ENCODE measurements around the gene LBHD2.

Gene LBHD2

DNA sequence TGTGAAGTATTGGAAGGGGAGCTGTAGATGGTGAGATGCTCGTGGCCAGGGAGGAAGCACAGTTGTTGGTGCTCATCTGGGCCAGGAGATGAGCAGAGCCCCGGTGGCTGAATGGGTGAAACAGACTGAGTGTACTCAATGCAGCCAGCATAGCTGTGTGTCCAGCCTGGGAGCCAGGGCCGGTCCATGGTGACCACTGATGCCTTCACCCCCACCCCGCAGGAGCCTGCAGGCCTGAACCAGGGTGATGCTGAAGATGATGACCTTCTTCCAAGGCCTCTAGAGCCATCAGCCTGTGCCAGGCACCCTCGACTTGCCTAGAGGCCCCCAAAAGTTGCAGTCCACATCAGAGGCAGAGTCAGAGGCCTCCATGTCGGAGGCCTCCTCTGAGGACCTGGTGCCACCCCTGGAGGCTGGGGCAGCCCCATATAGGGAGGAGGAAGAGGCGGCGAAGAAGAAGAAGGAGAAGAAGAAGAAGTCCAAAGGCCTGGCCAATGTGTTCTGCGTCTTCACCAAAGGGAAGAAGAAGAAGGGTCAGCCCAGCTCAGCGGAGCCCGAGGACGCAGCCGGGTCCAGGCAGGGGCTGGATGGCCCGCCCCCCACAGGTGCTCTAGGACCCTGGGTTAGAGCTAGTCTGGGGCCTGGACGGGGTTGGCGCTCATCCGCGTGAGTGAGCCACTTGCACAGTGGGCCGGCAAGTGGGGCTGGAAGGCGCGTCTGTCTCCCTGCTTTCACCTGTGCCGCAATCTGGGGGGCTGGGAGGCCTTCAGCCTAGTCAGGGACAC lies 42.3 kb downstream of the LBHD2 start:
- ATAC-seq = no peak
- no peak overlapping the region for H3K4me3 Mint-ChIP-seq
- H3K9me3 Mint-ChIP-seq = no peaks in the 10 kb centered on the region
- H3K4me1 Mint-ChIP-seq = peaks cover 6% of the 10 kb centered on the region
- H3K36me3 Mint-ChIP-seq = no peaks in the 10 kb centered on the region
- no peak overlapping the region for H3K27ac Mint-ChIP-seq
- DNase-seq (ENCODE audit: low spot score in 2 of 2) = no peak

DNA sequence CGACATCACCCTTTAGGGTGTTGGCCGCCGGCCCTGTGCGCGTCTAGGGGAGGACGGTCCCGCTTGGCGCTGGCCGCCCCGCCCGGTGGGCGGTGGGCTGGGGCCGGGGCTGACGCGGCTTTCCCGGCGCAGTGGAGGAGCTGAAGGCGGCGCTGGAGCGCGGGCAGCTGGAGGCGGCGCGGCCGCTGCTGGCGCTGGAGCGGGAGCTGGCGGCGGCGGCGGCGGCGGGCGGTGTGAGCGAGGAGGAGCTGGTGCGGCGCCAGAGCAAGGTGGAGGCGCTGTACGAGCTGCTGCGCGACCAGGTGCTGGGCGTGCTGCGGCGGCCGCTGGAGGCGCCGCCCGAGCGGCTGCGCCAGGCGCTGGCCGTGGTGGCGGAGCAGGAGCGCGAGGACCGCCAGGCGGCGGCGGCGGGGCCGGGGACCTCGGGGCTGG lies 42.9 kb downstream of the LBHD2 start:
- H3K27ac Mint-ChIP-seq = no peak overlapping the region
- H3K4me1 Mint-ChIP-seq = peaks cover 6% of the 10 kb centered on the region
- ATAC-seq (no peak), DNase-seq (ENCODE audit: low spot score in 2 of 2) (no peak)
- H3K9me3 Mint-ChIP-seq = no peaks in the 10 kb centered on the region
- H3K36me3 Mint-ChIP-seq = no peaks in the 10 kb centered on the region
- H3K4me3 Mint-ChIP-seq = no peak overlapping the region

DNA sequence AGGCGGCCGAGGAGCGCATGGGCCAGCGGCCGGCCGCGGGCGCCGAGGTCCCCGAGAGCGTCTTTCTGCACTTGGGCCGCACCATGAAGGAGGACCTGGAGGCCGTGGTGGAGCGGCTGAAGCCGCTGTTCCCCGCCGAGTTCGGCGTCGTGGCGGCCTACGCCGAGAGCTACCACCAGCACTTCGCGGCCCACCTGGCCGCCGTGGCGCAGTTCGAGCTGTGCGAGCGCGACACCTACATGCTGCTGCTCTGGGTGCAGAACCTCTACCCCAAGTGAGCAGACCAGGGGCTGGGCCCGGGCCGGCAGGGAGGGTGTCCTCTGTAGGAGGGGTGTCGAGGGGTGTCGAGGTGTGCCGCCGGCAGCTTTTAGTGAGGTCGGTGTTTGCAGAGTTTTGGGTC lies 43.3 kb downstream of the LBHD2 start:
- Mint-ChIP-seq H3K9me3 (no peaks in the 10 kb centered on the region), H3K4me3 (no peak overlapping the region), H3K36me3 (no peaks in the 10 kb centered on the region), H3K27ac (no peak overlapping the region), H3K4me1 (peaks cover 6% of the 10 kb centered on the region)
- ATAC-seq = no peak
- DNase-seq (ENCODE audit: low spot score in 2 of 2) = no peak

DNA sequence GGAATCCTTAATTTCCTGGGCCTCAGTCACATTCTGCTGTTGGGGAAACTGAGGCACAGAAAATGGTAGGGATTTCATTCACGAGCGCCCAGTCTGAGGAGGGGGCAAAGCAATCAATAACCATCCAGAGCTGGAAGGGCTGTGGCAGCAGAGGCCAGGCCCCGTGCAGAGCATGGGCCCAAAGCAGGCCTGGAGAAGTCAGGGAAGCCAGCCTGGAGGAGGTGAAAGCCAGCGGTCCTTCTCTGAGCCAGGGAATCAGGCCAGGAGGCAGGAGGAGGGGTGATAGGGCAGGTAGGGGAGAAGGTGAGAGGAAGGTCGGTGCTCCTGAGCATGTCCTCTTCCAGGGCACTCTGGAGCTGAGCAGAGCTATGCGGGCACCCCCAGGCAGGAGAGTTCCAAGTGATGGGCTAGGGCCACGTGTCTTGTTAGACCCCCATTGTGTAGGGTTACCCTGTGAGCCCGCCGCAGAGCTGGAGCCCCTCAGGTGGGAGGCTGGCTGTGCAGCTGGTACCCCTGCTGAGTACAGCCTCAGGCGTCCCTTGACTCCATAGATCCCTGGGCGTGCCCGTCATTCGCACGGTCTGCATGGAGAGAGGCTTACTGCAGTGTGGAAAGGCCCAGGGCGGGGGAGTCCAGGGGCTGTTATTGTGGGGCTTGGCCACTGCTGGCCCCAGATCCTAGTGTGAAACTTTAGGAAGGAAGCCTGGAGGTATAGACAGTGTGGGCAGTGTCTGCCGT lies 44.0 kb downstream of the LBHD2 start:
- Mint-ChIP-seq H3K4me1 (peaks cover 6% of the 10 kb centered on the region), H3K9me3 (no peaks in the 10 kb centered on the region), H3K36me3 (no peaks in the 10 kb centered on the region), H3K4me3 (no peak overlapping the region), H3K27ac (no peak overlapping the region)
- no peak for ATAC-seq
- DNase-seq (ENCODE audit: low spot score in 2 of 2) = no peak

DNA sequence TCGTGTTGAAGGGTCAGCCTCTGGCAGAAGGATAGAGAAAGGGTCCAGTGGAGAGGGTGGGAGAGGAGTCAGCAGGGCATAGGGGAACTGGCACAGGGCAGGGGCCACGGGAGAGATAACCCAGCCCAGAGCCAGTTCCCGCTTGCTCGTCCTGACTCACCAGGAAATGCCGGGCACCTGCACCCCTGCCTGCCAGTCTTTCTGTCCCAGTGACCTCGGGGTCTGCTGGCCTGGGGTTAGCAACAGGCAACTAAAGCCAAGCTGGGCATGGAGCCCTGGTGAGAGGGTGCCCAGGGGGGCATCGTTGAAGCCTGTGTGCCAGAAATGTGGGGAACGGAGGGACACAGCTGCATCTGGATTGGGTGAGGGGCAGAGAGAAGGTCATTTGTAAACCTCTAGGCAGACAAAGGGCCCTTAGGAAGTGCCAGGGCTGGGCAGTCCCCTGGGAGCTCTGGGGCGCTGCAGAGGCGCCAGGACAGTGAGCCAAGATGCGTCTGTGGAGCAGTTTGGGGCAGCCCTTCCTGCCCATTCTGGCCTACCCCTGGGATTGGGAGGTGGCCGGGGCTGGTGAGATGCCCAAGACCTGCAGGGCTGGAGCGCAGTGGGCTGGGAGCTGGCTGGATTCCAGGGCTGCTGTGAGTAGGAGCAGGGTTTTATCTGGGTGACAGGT lies 44.8 kb downstream of the LBHD2 start:
- no peak overlapping the region for H3K4me3 Mint-ChIP-seq
- DNase-seq (ENCODE audit: low spot score in 2 of 2) (no peak), ATAC-seq (no peak)
- peaks cover 6% of the 10 kb centered on the region for H3K4me1 Mint-ChIP-seq
- H3K27ac Mint-ChIP-seq = no peak overlapping the region
- H3K36me3 Mint-ChIP-seq = no peaks in the 10 kb centered on the region
- H3K9me3 Mint-ChIP-seq = no peaks in the 10 kb centered on the region

DNA sequence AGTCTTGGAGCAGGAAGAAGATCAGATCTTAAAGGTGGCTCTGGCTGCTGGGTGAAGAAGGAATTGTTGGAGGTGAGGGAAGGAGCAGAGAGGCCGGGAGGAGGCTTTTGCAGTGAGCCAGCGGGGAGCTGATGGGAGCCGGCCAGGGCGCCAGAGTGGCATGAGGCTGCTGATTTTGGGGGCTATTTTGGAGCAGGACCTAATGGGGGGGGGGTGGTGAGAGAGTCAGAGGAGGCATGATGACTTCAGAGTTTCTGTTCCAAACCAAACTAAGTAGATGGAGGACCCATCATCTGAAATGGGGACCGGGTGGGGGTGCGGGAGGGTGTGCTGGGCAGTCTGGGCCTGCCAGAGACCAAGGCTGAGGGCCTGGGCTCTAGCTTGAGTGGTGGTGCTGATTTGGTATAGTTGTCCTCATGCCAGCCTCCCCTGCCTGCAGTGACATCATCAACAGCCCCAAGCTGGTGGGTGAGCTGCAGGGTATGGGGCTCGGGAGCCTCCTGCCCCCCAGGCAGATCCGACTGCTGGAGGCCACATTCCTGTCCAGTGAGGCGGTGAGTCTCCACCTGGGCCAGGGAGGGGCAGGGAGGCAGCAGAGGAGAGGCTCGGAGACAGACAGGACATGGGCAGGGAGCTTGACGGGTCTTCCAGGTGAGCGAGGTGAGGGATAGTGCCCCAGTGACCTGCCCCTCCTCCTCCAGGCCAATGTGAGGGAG lies 45.4 kb downstream of the LBHD2 start:
- ATAC-seq = no peak
- H3K27ac Mint-ChIP-seq = no peak overlapping the region
- H3K4me1 Mint-ChIP-seq = peaks cover under 1% of the 10 kb centered on the region
- H3K4me3 Mint-ChIP-seq = no peak overlapping the region
- H3K36me3 Mint-ChIP-seq = no peaks in the 10 kb centered on the region
- DNase-seq (ENCODE audit: low spot score in 2 of 2) = no peak
- H3K9me3 Mint-ChIP-seq = no peaks in the 10 kb centered on the region

DNA sequence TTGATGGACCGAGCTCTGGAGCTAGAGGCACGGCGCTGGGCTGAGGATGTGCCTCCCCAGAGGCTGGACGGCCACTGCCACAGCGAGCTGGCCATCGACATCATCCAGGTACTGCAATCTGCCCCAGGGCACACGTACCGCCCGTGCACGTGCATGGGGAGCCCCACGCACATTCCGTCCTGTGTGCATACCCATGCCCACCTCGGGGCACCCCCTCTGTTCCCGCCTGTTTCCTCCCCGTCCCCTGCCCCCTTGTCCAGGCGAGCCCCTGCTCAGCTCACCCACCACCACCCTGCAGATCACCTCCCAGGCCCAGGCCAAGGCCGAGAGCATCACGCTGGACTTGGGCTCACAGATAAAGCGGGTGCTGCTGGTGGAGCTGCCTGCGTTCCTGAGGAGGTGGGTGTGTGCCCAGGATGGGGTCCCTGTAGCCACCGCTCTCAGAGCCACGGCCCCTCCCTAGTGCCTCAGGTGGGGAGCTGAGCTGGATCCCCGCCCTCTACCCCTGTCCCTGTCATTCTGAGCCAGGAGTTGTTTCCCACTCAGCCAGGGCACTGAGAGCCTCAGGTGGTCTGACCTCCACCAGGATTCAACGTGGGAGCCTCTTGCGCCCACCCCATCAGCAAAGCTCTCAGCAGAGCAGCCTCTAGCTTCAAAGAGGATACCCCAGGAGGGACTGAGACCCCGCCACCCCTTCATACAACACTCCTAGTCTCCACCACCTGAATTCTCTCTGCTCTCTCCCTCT lies 46.2 kb downstream of the LBHD2 start:
- H3K9me3 Mint-ChIP-seq = no peaks in the 10 kb centered on the region
- DNase-seq (ENCODE audit: low spot score in 2 of 2) (no peak), ATAC-seq (no peak)
- no peak overlapping the region for H3K27ac Mint-ChIP-seq
- no peak overlapping the region for H3K4me3 Mint-ChIP-seq
- no peaks in the 10 kb centered on the region for H3K36me3 Mint-ChIP-seq
- no peaks in the 10 kb centered on the region for H3K4me1 Mint-ChIP-seq

DNA sequence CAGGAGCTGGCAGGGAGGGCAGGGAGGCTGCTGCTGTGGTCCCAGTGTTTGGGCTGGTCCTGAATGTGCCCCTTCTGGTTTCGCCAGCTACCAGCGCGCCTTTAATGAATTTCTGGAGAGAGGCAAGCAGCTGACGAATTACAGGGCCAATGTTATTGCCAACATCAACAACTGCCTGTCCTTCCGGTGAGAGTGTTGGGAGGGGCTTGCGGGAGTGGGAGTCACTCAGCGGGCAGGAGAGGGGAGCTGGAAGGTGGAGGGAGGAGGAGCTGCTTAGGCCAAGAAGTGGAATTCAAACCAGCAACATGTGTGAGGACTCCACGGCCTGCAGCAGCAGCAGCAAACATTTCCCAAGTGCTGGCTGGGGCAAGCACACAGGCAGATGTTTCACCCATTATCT lies 47.0 kb downstream of the LBHD2 start:
- DNase-seq (ENCODE audit: low spot score in 2 of 2) (no peak), ATAC-seq (no peak)
- H3K4me1 Mint-ChIP-seq = no peaks in the 10 kb centered on the region
- H3K9me3 Mint-ChIP-seq = no peaks in the 10 kb centered on the region
- no peak overlapping the region for H3K4me3 Mint-ChIP-seq
- H3K27ac Mint-ChIP-seq = no peak overlapping the region
- H3K36me3 Mint-ChIP-seq = no peaks in the 10 kb centered on the region

DNA sequence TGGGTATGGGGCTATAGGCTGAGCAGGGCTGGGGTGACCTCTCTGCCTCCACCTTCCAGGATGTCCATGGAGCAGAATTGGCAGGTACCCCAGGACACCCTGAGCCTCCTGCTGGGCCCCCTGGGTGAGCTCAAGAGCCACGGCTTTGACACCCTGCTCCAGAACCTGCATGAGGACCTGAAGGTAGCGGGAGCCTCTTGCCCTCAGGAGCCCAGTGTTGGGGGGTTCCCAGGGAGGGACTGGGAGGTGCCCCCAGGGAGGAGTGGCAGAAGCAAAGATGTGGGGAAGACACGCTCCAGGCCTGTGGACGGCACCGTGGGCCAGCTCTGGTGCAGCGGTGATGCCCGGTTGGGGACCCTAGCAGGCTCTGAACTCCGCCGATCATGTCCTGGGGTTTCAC lies 47.6 kb downstream of the LBHD2 start:
- Mint-ChIP-seq H3K27ac (no peak overlapping the region), H3K36me3 (no peaks in the 10 kb centered on the region), H3K4me1 (no peaks in the 10 kb centered on the region), H3K4me3 (no peak overlapping the region), H3K9me3 (no peaks in the 10 kb centered on the region)
- ATAC-seq (no peak), DNase-seq (ENCODE audit: low spot score in 2 of 2) (no peak)

DNA sequence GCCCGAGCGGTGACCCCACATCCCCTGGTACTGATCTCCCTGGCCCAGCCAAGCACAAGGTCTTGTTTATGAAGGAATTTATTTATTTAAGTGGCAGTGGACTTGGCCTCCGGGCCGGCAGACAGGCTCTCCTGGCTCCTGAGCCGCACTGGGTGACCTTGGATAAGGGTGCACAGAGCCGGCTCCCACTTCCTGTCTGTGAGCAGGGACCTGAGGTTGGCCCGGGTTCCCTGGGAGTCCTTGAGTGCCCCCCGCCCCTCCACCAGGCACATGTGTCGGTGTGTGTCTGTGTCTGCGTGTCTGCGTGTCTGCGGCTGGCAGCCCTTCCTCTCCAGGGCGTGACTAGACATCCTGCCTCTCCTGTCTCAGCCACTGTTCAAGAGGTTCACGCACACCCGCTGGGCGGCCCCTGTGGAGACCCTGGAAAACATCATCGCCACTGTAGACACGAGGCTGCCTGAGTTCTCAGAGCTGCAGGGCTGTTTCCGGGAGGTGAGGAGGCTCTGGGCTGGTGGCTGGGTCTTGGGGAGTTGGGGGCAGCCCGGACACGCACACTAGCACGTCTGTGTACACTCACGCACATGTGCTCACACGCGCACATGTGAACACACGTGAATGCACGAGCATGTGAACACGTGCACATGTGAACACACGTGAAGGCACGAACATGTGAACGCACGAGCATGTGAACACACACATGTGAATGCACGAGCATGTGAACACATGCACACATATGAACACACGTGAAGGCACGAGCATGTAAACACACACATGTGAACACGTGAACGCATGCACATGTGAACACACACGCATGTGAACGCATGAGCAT lies 48.6 kb downstream of the LBHD2 start:
- no peak overlapping the region for H3K27ac Mint-ChIP-seq
- no peaks in the 10 kb centered on the region for H3K36me3 Mint-ChIP-seq
- no peaks in the 10 kb centered on the region for H3K4me1 Mint-ChIP-seq
- DNase-seq (ENCODE audit: low spot score in 2 of 2) (no peak), ATAC-seq (no peak)
- H3K9me3 Mint-ChIP-seq = no peaks in the 10 kb centered on the region
- no peak overlapping the region for H3K4me3 Mint-ChIP-seq

DNA sequence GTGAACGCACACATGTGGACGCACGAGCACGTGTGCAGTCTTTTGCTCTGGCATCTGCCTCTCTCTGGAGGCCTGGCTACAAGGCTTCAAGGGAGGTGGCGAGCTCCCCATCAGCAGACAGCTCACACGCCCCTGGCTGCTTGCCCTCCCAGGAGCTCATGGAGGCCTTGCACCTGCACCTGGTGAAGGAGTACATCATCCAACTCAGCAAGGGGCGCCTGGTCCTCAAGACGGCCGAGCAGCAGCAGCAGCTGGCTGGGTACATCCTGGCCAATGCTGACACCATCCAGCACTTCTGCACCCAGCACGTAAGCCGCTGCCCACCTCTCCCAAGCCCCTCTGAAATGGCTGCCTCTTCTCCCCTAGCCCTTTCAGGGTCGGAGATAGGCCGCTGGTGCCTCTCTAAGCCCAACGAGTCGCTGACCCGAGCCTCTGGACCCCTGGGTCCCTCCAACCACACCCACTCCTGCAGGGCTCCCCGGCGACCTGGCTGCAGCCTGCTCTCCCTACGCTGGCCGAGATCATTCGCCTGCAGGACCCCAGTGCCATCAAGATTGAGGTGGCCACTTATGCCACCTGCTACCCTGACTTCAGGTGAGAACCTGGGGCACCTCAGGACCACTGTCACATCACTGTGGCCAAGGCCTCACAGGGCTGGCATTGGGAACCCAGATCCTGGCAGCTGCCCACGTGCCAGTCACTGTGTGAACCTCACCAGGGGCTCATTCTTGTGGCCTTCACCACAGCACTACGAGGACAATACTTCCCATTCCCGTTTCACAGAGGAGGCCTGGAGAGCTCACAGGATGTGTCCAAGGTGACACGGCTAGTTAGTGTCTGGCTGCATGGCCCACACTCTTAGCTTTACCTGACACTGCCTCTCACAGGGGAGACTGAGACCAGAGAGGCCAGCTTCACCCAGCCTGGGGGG lies 49.5 kb downstream of the LBHD2 start:
- no peak for ATAC-seq
- H3K4me1 Mint-ChIP-seq = no peaks in the 10 kb centered on the region

DNA sequence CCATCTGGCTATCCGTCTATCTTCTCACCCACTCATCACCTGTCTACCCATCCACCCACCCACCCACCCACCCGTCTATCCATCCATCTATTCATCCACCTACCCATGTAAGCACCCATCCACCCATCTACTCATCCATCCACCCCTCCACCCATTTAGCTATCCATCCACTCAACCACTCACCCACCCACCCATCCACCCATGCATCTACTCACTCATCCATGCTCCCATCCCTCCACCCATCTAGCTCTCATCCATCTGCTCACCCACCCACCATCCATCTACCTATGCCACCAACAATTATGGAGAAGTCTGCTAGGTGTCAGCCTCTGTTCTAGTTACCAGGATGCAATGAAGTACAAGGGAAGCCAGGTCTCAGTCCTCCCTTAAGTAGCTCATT lies 50.4 kb downstream of the LBHD2 start:
- Mint-ChIP-seq H3K4me1 (no peaks in the 10 kb centered on the region), H3K9me3 (no peaks in the 10 kb centered on the region)

More for the DNA sequence above, 49.5 kb downstream of the LBHD2 start:
- no peak for DNase-seq (ENCODE audit: low spot score in 2 of 2)
- Mint-ChIP-seq H3K4me3 (no peak overlapping the region), H3K36me3 (no peaks in the 10 kb centered on the region), H3K9me3 (no peaks in the 10 kb centered on the region), H3K27ac (no peak overlapping the region)

DNA sequence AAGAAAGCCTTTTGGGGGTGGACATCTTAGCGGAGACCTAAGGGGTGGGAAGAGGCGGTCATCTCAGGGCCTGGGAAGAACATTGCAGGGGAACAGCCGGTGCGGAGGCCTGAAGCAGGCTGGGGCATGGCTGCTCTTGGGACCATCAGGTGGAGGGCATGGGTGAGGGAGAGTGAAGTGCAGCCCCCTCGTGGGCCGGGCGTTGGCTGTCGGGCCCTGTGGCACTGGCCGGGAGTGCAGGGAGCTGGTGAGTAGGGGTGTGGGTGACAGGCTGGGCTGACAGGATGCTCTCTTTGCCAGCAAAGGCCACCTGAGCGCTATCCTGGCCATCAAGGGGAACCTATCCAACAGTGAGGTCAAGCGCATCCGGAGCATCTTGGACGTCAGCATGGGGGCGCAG lies 50.9 kb downstream of the LBHD2 start:
- Mint-ChIP-seq H3K27ac (no peak overlapping the region), H3K36me3 (no peaks in the 10 kb centered on the region), H3K9me3 (no peaks in the 10 kb centered on the region), H3K4me1 (no peaks in the 10 kb centered on the region), H3K4me3 (no peak overlapping the region)
- ATAC-seq (no peak), DNase-seq (ENCODE audit: low spot score in 2 of 2) (no peak)

More for the DNA sequence above, 50.4 kb downstream of the LBHD2 start:
- Mint-ChIP-seq H3K4me3 (no peak overlapping the region), H3K27ac (no peak overlapping the region), H3K36me3 (no peaks in the 10 kb centered on the region)
- DNase-seq (ENCODE audit: low spot score in 2 of 2) = no peak
- no peak for ATAC-seq
